ENCODE results near the gene KRTAP10-9.

Gene KRTAP10-9

DNA sequence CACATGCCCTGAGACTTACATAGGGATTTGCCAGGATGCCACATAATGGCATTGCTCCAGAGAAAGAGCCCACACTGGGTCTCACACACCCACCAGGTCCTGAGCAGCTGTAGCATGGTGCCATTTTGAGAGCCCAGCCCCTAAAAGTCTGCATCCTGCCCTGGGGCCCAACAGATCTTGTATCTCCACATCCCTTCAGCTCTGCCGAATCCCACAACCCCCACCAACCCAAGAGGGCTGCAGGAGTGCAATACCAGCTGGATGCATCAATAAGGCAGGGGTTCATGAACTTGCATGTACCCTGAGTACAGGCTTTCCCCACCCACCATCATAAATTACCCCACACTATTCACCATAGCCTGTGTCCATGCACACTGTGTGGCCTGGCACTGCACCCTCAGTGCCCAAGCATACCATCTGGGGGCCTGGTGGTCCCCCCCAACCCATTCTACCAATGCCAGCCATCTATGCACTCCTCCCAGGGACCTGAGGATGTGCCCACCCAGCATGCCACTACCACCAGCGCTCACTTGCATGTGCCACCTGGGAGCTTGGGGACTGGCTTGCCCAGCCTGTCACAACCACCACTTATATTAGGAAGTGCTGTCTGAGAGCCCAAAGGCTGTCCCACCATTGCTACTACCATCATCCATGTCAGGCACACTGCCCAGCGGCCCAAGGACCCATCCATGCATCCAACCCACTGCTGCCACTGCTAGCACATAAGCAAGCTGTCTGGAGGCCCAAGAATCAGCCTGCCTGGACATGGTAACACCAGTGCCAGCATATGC, 43.9 kb downstream of the KRTAP10-9 start:
- DNase-seq = no peak

DNA sequence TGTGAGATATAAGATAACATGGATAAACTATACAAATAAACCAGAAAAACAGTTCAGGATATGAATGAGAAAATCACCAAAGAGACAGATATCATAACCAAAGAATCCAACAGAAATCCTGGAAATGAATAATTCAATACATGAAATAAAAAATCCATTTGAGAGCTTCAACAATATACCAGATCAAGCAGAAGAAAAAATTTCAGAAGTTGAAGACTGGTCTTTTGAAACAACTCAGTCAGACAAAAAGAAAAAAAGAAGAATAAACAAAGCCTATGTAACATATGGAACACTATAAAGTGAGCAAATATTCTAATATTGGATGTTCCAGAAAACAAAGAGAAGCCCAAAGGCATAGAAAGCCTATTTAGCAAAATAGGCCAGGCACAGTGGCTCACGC, 45.0 kb downstream of the KRTAP10-9 start:
- no peak for DNase-seq

DNA sequence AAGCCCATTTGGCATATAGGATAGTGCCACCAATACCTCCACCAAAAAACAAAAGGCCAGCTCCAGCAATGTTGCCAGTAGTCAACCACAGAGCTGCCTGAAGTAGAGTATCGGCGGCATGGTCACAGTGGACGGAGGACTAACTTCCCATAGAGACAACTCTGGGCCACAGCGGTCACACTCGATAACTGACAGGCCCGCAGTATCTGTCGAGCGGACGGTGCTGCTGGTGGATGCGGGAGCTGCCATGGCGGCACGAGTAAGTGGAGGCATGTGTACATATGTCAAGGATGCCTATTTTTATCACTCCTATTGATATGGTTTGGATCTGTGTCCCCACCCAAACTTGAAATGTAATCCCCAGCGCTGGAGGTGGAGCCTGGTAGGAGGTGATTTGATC, 51.0 kb downstream of the KRTAP10-9 start:
- no peak for DNase-seq
